IMR-90 (cell line): ENCODE results near the gene FHDC1. TPM values are rescaled to one million over a fixed set of nuclear protein-coding genes. Genes with fewer than 3 reads are reported as not detected.
A peak's percentile ranks its signal among the peaks of the same experiment; 100 is the strongest.

Source experiments
- ATAC-seq: fragments of 200-7000 bp; cut with Tn5 transposase; 2 replicates; pipeline ENCODE4 v1.9.1; 2020; ENCODE audit warnings: low read depth, mild to moderate bottlenecking, moderate library complexity
- BruUV-seq: library from RNA; stranded (reverse); fragments of 400-500 nt; replicated peaks from 2 replicates; lab custom pipeline; 2021; lab: Mats Ljungman, UMichigan
- CTCF ChIA-PET: fragments of 300-600 bp; formaldehyde crosslinking; extraction: SDS; loops from one replicate; lab custom pipeline; 2021; ENCODE audit warnings: antibody characterized with exemption; lab: Yijun Ruan, JAX
- POLR2A ChIA-PET: fragments of 300-600 bp; sonication (Branson Sonifier 250); formaldehyde crosslinking; loops from one replicate; lab custom pipeline; 2022; ENCODE audit warnings: antibody characterized with exemption; ENCODE audit not compliant: unreplicated experiment; lab: Charles Lee
- DNase-seq: peaks from one replicate; pipeline ENCODE4 v3.0.0; 2013
- H2AFZ ChIP-seq: replicated peaks from 2 replicates; pipeline ENCODE3; 2013; ENCODE audit warnings: low read length, mild to moderate bottlenecking; ENCODE audit not compliant: poor library complexity
- H2AK5ac ChIP-seq: 2 replicates; pipeline ENCODE4 v1.6.1; 2013; ENCODE audit warnings: low read depth, low read length, inconsistent platforms
- H2AK9ac ChIP-seq: replicated peaks from 2 replicates; pipeline ENCODE3; 2013; ENCODE audit warnings: mild to moderate bottlenecking, low read depth, low read length, moderate library complexity; ENCODE audit not compliant: poor library complexity
- H2BK120ac ChIP-seq: 2 replicates; pipeline ENCODE4 v1.6.1; 2013; ENCODE audit warnings: low read depth, low read length, inconsistent platforms
- H2BK15ac ChIP-seq: 3 replicates; pipeline ENCODE4 v1.6.1; 2013; ENCODE audit warnings: low read depth, low read length, inconsistent platforms
- H2BK20ac ChIP-seq: 2 replicates; pipeline ENCODE4 v1.6.1; 2013; ENCODE audit warnings: low read depth, mild to moderate bottlenecking, inconsistent platforms, low read length, moderate library complexity
- H2BK5ac ChIP-seq: 2 replicates; pipeline ENCODE4 v1.6.1; 2013; ENCODE audit warnings: mild to moderate bottlenecking, low read depth, low read length, inconsistent platforms; ENCODE audit not compliant: poor library complexity, severe bottlenecking
- H3K14ac ChIP-seq: replicated peaks from 2 replicates; pipeline ENCODE4 v1.6.1; 2013; ENCODE audit warnings: low read depth, low read length, inconsistent platforms
- H3K18ac ChIP-seq: 2 replicates; pipeline ENCODE4 v1.6.1; 2013; ENCODE audit warnings: low read depth, low read length, control low read depth
- H3K23ac ChIP-seq: 2 replicates; pipeline ENCODE4 v1.6.1; 2013; ENCODE audit warnings: low read depth, low read length, inconsistent platforms
- H3K27ac ChIP-seq: 2 replicates; pipeline ENCODE4 v1.5.1; 2013; ENCODE audit warnings: mild to moderate bottlenecking, control low read depth, low read length; ENCODE audit not compliant: insufficient read depth
- H3K27me3 ChIP-seq: 2 replicates; pipeline ENCODE4 v1.6.1; 2013; ENCODE audit warnings: low read length; ENCODE audit not compliant: control insufficient read depth, insufficient read depth
- H3K36me3 ChIP-seq: 2 replicates; pipeline ENCODE4 v1.6.1; 2013; ENCODE audit warnings: low read length, mixed read lengths; ENCODE audit not compliant: control insufficient read depth, insufficient read depth
- H3K4ac ChIP-seq: 2 replicates; pipeline ENCODE4 v1.6.1; 2013; ENCODE audit warnings: low read depth, low read length, inconsistent platforms
- H3K4me1 ChIP-seq: 2 replicates; pipeline ENCODE4 v1.6.1; 2013; ENCODE audit warnings: low read length, mixed read lengths; ENCODE audit not compliant: control insufficient read depth, insufficient read depth
- H3K4me2 ChIP-seq: 2 replicates; pipeline ENCODE4 v1.6.1; 2013; ENCODE audit warnings: low read depth, mild to moderate bottlenecking, control low read depth, low read length, moderate library complexity
- H3K4me3 ChIP-seq: 2 replicates; pipeline ENCODE4 v1.5.1; 2013; ENCODE audit warnings: low read depth, mild to moderate bottlenecking, control low read depth, low read length, moderate library complexity; ENCODE audit not compliant: insufficient read depth
- H3K56ac ChIP-seq: 2 replicates; pipeline ENCODE4 v1.6.1; 2013; ENCODE audit warnings: low read length, inconsistent platforms; ENCODE audit not compliant: insufficient read depth; ENCODE audit errors: extremely low read depth
- H3K79me1 ChIP-seq, 2 experiments: 2 replicates each; pipeline ENCODE4 v1.6.1; 2013; ENCODE audit warnings: low read length in 2 of 2, inconsistent platforms in 1 of 2, low read depth in 1 of 2
- H3K9ac ChIP-seq: 2 replicates; pipeline ENCODE4 v1.6.1; 2013; ENCODE audit warnings: low read depth, low read length, control low read depth
- H3K9me1 ChIP-seq: 2 replicates; pipeline ENCODE4 v1.6.1; 2013; ENCODE audit warnings: low read length, inconsistent platforms; ENCODE audit not compliant: insufficient read depth
- H3K9me3 ChIP-seq: 2 replicates; pipeline ENCODE4 v1.6.1; 2013; ENCODE audit warnings: low read length; ENCODE audit not compliant: control insufficient read depth, insufficient read depth
- H4K20me1 ChIP-seq: 2 replicates; pipeline ENCODE4 v1.6.1; 2013; ENCODE audit warnings: low read length, inconsistent platforms; ENCODE audit not compliant: insufficient read depth
- H4K5ac ChIP-seq: 2 replicates; pipeline ENCODE4 v1.6.1; 2013; ENCODE audit warnings: mild to moderate bottlenecking, low read depth, low read length, control low read depth
- H4K8ac ChIP-seq, 2 experiments: 2 replicates each; pipeline ENCODE4 v1.6.1; 2013; ENCODE audit warnings: low read depth in 2 of 2, low read length in 2 of 2, control low read depth in 1 of 2, inconsistent platforms in 1 of 2
- H4K91ac ChIP-seq: 2 replicates; pipeline ENCODE4 v1.6.1; 2013; ENCODE audit warnings: low read depth, low read length, inconsistent platforms; ENCODE audit not compliant: insufficient read depth
- CTCF ChIP-seq: conservative IDR thresholded peaks from 2 replicates; pipeline ENCODE4 v1.5.1; 2012; ENCODE audit warnings: mild to moderate bottlenecking, low read depth, low read length, improper control_type of control experiment
- MXI1 ChIP-seq: IDR thresholded peaks from 2 replicates; pipeline ENCODE4 v1.6.1; 2012; ENCODE audit warnings: low read depth, mild to moderate bottlenecking, low read length, moderate library complexity, borderline replicate concordance
- NFE2L2 ChIP-seq: fragments of 150-350 bp; IDR thresholded peaks from 2 replicates; pipeline ENCODE4 v1.6.1; 2016; ENCODE audit warnings: low read depth, mild to moderate bottlenecking, low read length
- POLR2A ChIP-seq: IDR thresholded peaks from 2 replicates; pipeline ENCODE4 v1.6.1; 2012; ENCODE audit warnings: mild to moderate bottlenecking, low read depth, low read length
- RFX5 ChIP-seq: IDR thresholded peaks from 2 replicates; pipeline ENCODE4 v1.8.0; 2012; ENCODE audit warnings: low read depth, mild to moderate bottlenecking, low read length, moderate library complexity
- WGBS, 2 experiments: methylation state at CpG; one replicate each; pipeline versions ENCODE4 v1.1.5 to v1.1.7; 2013; ENCODE audit warnings: missing lambda C conversion rate in 2 of 2; ENCODE audit not compliant: insufficient read length in 1 of 2; ENCODE audit errors: extremely low coverage in 2 of 2; 5-methylcytosine and 5-hydroxymethylcytosine counted together
- dilution Hi-C: fragments of 300-500 bp; cut with HindIII; formaldehyde crosslinking; loops from one replicate; pipeline ENCODE4 v1.14.3; 2018; ENCODE audit warnings: low sequenced_read_pairs; ENCODE audit not compliant: unreplicated experiment
- in situ Hi-C: fragments of 300-500 bp; cut with MboI; formaldehyde crosslinking; loops from 3 replicates; pipeline ENCODE4 v1.14.3; 2019; ENCODE audit warnings: low sequenced_read_pairs, inconsistent platforms, mixed read lengths
- intact Hi-C: fragments of 100-400 bp; cut with micrococcal nuclease; formaldehyde crosslinking; loops from 2 replicates; pipeline ENCODE4 v1.10.0; 2022
- polyA plus RNA-seq, 3 experiments: library from polyadenylated mRNA; depleted of rRNA; stranded (reverse); fragments of >200 nt; gene quantifications; 2 replicates each; pipeline ENCODE4 v1.2.3, GENCODE V29; 2012; ENCODE audit warnings: low replicate concordance in 1 of 3
- total RNA-seq: library from RNA; depleted of rRNA; stranded (reverse); fragments of >200 nt; gene quantifications from 2 replicates; pipeline ENCODE4 v1.2.3, GENCODE V29; 2012

FHDC1 gene
- total and polyA plus RNA-seq, 2 of the 4 experiments (the other 2 are of a cell fraction), result under 0.01 to 0.09 TPM

DNA sequence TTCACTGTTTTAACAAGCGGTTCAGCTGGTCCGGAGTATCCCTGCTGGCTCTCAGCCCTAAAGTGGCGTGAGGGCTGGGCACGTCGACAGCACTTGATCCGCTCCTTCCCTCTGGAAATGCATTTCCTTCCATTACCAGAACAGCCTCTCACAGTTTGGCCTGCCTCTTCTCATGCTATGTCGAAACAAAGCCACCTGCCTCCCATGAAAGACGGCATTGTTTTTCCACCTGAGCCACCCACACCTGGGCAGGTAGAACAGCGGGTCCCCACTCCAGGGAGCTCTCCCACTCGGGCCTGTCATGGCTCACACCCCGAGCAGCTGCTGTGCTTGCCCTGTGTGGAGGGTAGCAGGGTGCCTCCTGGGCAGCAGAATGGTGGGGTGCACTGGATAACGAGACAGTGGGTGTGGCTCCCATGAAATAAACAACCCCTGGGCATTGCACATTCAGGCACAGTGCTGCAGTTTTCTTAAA lies 86.2 kb downstream of the FHDC1 start:
- intact Hi-C loops, result no loop called here
- DNase-seq (no peak), ATAC-seq (no peak)
- Histone ChIP-seq H2BK5ac (no peak overlapping the region), H2AFZ (no peak overlapping the region), H3K9me1 (no peaks in the 10 kb centered on the region), H3K27ac (no peak overlapping the region), H3K9ac (no peak overlapping the region), H3K23ac (no peak overlapping the region), H2BK20ac (no peak overlapping the region), H2AK9ac (peak overlapping the region; percentile 35), H2BK15ac (no peak overlapping the region), H3K4me1 (no peaks in the 10 kb centered on the region), H3K18ac (no peak overlapping the region), H3K4me3 (no peak overlapping the region), H3K9me3 (no peaks in the 10 kb centered on the region), H3K79me1 (no peaks in the 10 kb centered on the region), H3K36me3 (no peaks in the 10 kb centered on the region), H4K5ac (no peak overlapping the region), H4K91ac (no peak overlapping the region), H2AK5ac (no peak overlapping the region), H3K4ac (no peak overlapping the region), H3K27me3 (peaks cover 22% of the 10 kb centered on the region), H3K4me2 (no peak overlapping the region), H4K20me1 (no peaks in the 10 kb centered on the region), H3K56ac (no peak overlapping the region), H3K14ac (no peak overlapping the region), H4K8ac (no peak overlapping the region), H2BK120ac (no peak overlapping the region)
- TF ChIP-seq POLR2A (no peak), CTCF (no peak), RFX5 (no peak), NFE2L2 (no peak), MXI1 (no peak)
- no TSS peak for BruUV-seq
- 70% methylated on average over 2 of the region's 12 CpGs; no CpG with 5 or more reads in 1 of the 2 experiments for WGBS, 2 experiments
- dilution Hi-C loops, result no loop called here
- in situ Hi-C loops, result no loop called here
- POLR2A ChIA-PET, result no interaction called here
- CTCF ChIA-PET, result no interaction called here
